Activated naive CD4-positive, alpha-beta T cell treated with anti-CD3 and anti-CD28 coated beads for 36 hours (primary cell): ENCODE measurements around the gene CORO2A. TPM values are rescaled to one million over a fixed set of nuclear protein-coding genes. Genes with fewer than 3 reads are reported as not detected.

Experiments used
- CTCF ChIA-PET: fragments of 350-600 bp; sonication (Branson Sonifier 250); formaldehyde crosslinking; loops from one replicate; lab custom pipeline; 2021; ENCODE audit warnings: antibody characterized with exemption; lab: Charles Lee
- DNase-seq: peaks from one replicate; pipeline ENCODE4 v3.0.0-alpha.2; 2020
- H3K27ac Mint-ChIP-seq: one replicate; pipeline ENCODE4 v1.8.0; 2021; ENCODE audit warnings: mild to moderate bottlenecking, mixed read lengths
- H3K27me3 Mint-ChIP-seq: one replicate; pipeline ENCODE4 v1.8.0; 2021; ENCODE audit warnings: low read depth, mixed read lengths
- H3K36me3 Mint-ChIP-seq: one replicate; pipeline ENCODE4 v1.8.0; 2021; ENCODE audit warnings: low read depth, mixed read lengths
- H3K4me1 Mint-ChIP-seq: one replicate; pipeline ENCODE4 v1.8.0; 2021; ENCODE audit warnings: low read depth, mixed read lengths
- H3K4me3 Mint-ChIP-seq: one replicate; pipeline ENCODE4 v1.8.0; 2021; ENCODE audit warnings: mild to moderate bottlenecking, moderate library complexity, mixed read lengths
- H3K9me3 Mint-ChIP-seq: one replicate; pipeline ENCODE4 v1.8.0; 2021; ENCODE audit warnings: mixed read lengths
- intact Hi-C: fragments of 100-400 bp; cut with micrococcal nuclease; formaldehyde crosslinking; loops from one replicate; pipeline ENCODE4 v1.15.1; 2023
- total RNA-seq, 2 experiments: library from RNA; stranded (reverse); gene quantifications; one replicate each; pipeline ENCODE4 v1.2.3, GENCODE V29; 2021

The CORO2A gene
- total RNA-seq, 2 experiments from 2014 or later: 8.1 to 8.2 TPM

- H3K27me3 Mint-ChIP-seq: no peaks in the 10 kb centered on the region
- no peaks in the 10 kb centered on the region for H3K9me3 Mint-ChIP-seq
- peaks cover 2% of the 10 kb centered on the region for H3K4me1 Mint-ChIP-seq
- H3K4me3 Mint-ChIP-seq: no peak overlapping the region
- H3K27ac Mint-ChIP-seq: no peak overlapping the region
- DNase-seq: no peak
- intact Hi-C loops: no loop called here
- H3K36me3 Mint-ChIP-seq: no peaks in the 10 kb centered on the region
- CTCF ChIA-PET: interaction anchor here (1.2 to 6.0 kb wide), 2 partner anchors 27 to 61 kb away, joined by 4 to 44 read pairs; no protein-coding TSS in a partner anchor
These were observed 9.8 kb upstream of the CORO2A start for GRCh38 chr9:98202252-98202651.

- CTCF ChIA-PET: no interaction called here
- Mint-ChIP-seq H3K36me3 (no peaks in the 10 kb centered on the region), H3K9me3 (no peaks in the 10 kb centered on the region), H3K27ac (no peak overlapping the region), H3K4me1 (peaks cover 2% of the 10 kb centered on the region), H3K27me3 (no peaks in the 10 kb centered on the region), H3K4me3 (no peak overlapping the region)
- no peak for DNase-seq
- intact Hi-C loops: no loop called here
These were observed 9.3 kb upstream of the CORO2A start for GRCh38 chr9:98201749-98202148.

GRCh38 chr9:98201102-98201501, 8.7 kb upstream of the CORO2A start:
- Mint-ChIP-seq H3K9me3 (no peaks in the 10 kb centered on the region), H3K4me1 (peaks cover 2% of the 10 kb centered on the region), H3K27ac (no peak overlapping the region), H3K36me3 (no peaks in the 10 kb centered on the region), H3K27me3 (no peaks in the 10 kb centered on the region), H3K4me3 (no peak overlapping the region)
- DNase-seq: no peak
- CTCF ChIA-PET: no interaction called here
- intact Hi-C loops: no loop called here

- Mint-ChIP-seq H3K4me3 (no peak overlapping the region), H3K36me3 (no peaks in the 10 kb centered on the region), H3K4me1 (no peaks in the 10 kb centered on the region), H3K9me3 (no peaks in the 10 kb centered on the region), H3K27me3 (no peaks in the 10 kb centered on the region), H3K27ac (no peak overlapping the region)
- DNase-seq: no peak
- intact Hi-C loops: no loop called here
- CTCF ChIA-PET: no interaction called here
These were observed 7.1 kb upstream of the CORO2A start for GRCh38 chr9:98199388-98200033.

- DNase-seq: no peak
- Mint-ChIP-seq H3K4me1 (peaks cover 8% of the 10 kb centered on the region), H3K27me3 (no peaks in the 10 kb centered on the region), H3K27ac (no peak overlapping the region), H3K36me3 (no peaks in the 10 kb centered on the region), H3K4me3 (no peak overlapping the region), H3K9me3 (no peaks in the 10 kb centered on the region)
- intact Hi-C loops: no loop called here
- CTCF ChIA-PET: no interaction called here
These were observed 3.2 kb upstream of the CORO2A start for GRCh38 chr9:98195671-98196070.

- Mint-ChIP-seq H3K4me3 (peak overlapping the region; percentile 82), H3K36me3 (no peaks in the 10 kb centered on the region), H3K4me1 (peaks cover 25% of the 10 kb centered on the region), H3K27ac (peak overlapping the region; percentile 30), H3K9me3 (no peaks in the 10 kb centered on the region), H3K27me3 (no peaks in the 10 kb centered on the region)
- intact Hi-C loops: loop anchor here (1.0 kb wide), 4 partner anchors 75 to 270 kb away; no protein-coding TSS in a partner anchor
- DNase-seq: no peak
- CTCF ChIA-PET: interaction anchor here (0.6 to 2.0 kb wide), 11 partner anchors 9 to 271 kb away, joined by 3 to 15 read pairs (median 3); partner anchors contain the start of gene TRMO
These were observed 1.0 kb upstream of the CORO2A start for GRCh38 chr9:98193336-98193944.

GRCh38 chr9:98191671-98192502, 550 bp downstream of the CORO2A start:
- no peaks in the 10 kb centered on the region for H3K27me3 Mint-ChIP-seq
- H3K36me3 Mint-ChIP-seq: no peaks in the 10 kb centered on the region
- peaks cover 27% of the 10 kb centered on the region for H3K4me1 Mint-ChIP-seq
- DNase-seq: peak; percentile 61
- H3K27ac Mint-ChIP-seq: peak overlapping the region; percentile 13
- intact Hi-C loops: loop anchor here (1.0 kb wide), 2 partner anchors 63 to 136 kb away; partner anchors contain the start of genes NANS and TBC1D2
- H3K4me3 Mint-ChIP-seq: peak overlapping the region; percentile 73
- CTCF ChIA-PET: interaction anchor here (0.9 to 1.9 kb wide), 7 partner anchors 11 to 118 kb away, joined by 3 to 6 read pairs (median 4); partner anchors contain the start of gene TBC1D2
- H3K9me3 Mint-ChIP-seq: no peaks in the 10 kb centered on the region

- no peak overlapping the region for H3K27ac Mint-ChIP-seq
- CTCF ChIA-PET: interaction anchor here (0.9 to 3.0 kb wide), 6 partner anchors 10 to 117 kb away, joined by 3 to 12 read pairs (median 4); partner anchors contain the start of gene TBC1D2
- no peaks in the 10 kb centered on the region for H3K27me3 Mint-ChIP-seq
- H3K4me3 Mint-ChIP-seq: peak overlapping the region; percentile 73
- no peaks in the 10 kb centered on the region for H3K36me3 Mint-ChIP-seq
- intact Hi-C loops: no loop called here
- no peaks in the 10 kb centered on the region for H3K9me3 Mint-ChIP-seq
- H3K4me1 Mint-ChIP-seq: peaks cover 27% of the 10 kb centered on the region
- DNase-seq: no peak
These were observed 1.2 kb downstream of the CORO2A start for GRCh38 chr9:98191181-98191608.

- intact Hi-C loops: no loop called here
- Mint-ChIP-seq H3K36me3 (no peaks in the 10 kb centered on the region), H3K27ac (no peak overlapping the region), H3K4me3 (peak overlapping the region; percentile 6), H3K9me3 (no peaks in the 10 kb centered on the region), H3K4me1 (peaks cover 27% of the 10 kb centered on the region), H3K27me3 (no peaks in the 10 kb centered on the region)
- DNase-seq: no peak
- CTCF ChIA-PET: interaction anchor here (1.9 to 3.0 kb wide), 2 partner anchors 14 to 17 kb away, joined by 4 to 12 read pairs; no protein-coding TSS in a partner anchor
These were observed 1.7 kb downstream of the CORO2A start for GRCh38 chr9:98190757-98191105.

GRCh38 chr9:98189412-98189811, 3.0 kb downstream of the CORO2A start:
- intact Hi-C loops: no loop called here
- Mint-ChIP-seq H3K27ac (no peak overlapping the region), H3K9me3 (no peaks in the 10 kb centered on the region), H3K4me1 (peaks cover 27% of the 10 kb centered on the region), H3K36me3 (no peaks in the 10 kb centered on the region), H3K4me3 (no peak overlapping the region), H3K27me3 (no peaks in the 10 kb centered on the region)
- CTCF ChIA-PET: interaction anchor here (3.0 kb wide), 1 partner anchor 15 kb away, joined by 12 read pairs; no protein-coding TSS in a partner anchor
- DNase-seq: no peak

GRCh38 chr9:98187926-98188325, 4.5 kb downstream of the CORO2A start:
- Mint-ChIP-seq H3K4me1 (peaks cover 24% of the 10 kb centered on the region), H3K27ac (no peak overlapping the region), H3K4me3 (no peak overlapping the region), H3K36me3 (no peaks in the 10 kb centered on the region), H3K27me3 (no peaks in the 10 kb centered on the region), H3K9me3 (no peaks in the 10 kb centered on the region)
- intact Hi-C loops: no loop called here
- CTCF ChIA-PET: interaction anchor here (0.7 to 1.2 kb wide), 2 partner anchors 72 to 113 kb away, joined by 4 to 8 read pairs; no protein-coding TSS in a partner anchor
- no peak for DNase-seq

GRCh38 chr9:98186236-98186635, 6.2 kb downstream of the CORO2A start:
- intact Hi-C loops: no loop called here
- no peaks in the 10 kb centered on the region for H3K27me3 Mint-ChIP-seq
- peaks cover 24% of the 10 kb centered on the region for H3K4me1 Mint-ChIP-seq
- H3K36me3 Mint-ChIP-seq: no peaks in the 10 kb centered on the region
- H3K27ac Mint-ChIP-seq: no peak overlapping the region
- DNase-seq: no peak
- CTCF ChIA-PET: interaction anchor here (0.6 to 0.7 kb wide), 2 partner anchors 7 to 9 kb away, joined by 3 read pairs; no protein-coding TSS in a partner anchor
- no peak overlapping the region for H3K4me3 Mint-ChIP-seq
- no peaks in the 10 kb centered on the region for H3K9me3 Mint-ChIP-seq
